Hypothalamus (tissue), 51 donors: ENCODE data around the gene IFT27.

ENCODE experiments used
- DNase-seq, 51 donors: peaks; one replicate each; lab custom pipeline; 2025; lab: John Stamatoyannopoulos, UW

IFT27 gene, protein sequence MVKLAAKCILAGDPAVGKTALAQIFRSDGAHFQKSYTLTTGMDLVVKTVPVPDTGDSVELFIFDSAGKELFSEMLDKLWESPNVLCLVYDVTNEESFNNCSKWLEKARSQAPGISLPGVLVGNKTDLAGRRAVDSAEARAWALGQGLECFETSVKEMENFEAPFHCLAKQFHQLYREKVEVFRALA

DNA sequence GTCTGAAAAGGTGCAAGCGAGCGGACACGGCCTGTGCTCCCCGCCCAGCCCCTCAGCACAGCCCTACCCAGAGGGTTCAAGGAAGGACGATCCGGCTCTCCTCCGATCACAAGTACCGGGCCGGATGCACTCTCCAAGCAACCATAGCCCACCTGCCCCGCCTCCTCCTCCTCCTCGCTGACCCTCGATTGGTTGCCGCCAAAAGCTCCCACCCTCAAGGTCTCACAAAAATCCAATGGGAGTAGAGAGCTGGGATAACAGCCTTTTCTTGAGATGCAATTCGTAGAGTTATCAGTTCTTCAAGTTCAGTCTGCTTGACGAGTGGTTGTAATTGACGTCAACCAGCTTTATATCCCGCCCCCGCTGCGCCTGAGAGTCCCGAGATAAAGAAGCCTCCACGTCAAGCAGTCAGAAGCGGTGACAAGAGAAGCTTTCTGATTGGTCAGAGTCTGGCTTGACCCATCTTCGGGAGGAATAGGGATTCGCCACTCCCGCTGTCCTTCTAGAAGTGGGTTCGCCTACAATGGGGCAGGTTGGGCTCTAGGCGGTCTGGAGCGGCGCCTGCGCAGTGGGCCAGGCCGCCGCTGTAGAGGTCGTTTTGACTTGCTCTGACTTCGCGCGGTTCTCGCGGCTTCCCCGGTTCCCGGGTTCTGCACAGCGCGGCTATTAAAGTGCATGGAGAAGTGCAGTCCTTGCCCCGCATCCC is at the start of gene IFT27:
IFT27 (minus strand) TSS at position 156 of the 706 bp plus-strand sequence. CDS start 412 bp downstream, outside the sequence.
- peak; percentile 63 to 100 (median 98) for DNase-seq

DNA sequence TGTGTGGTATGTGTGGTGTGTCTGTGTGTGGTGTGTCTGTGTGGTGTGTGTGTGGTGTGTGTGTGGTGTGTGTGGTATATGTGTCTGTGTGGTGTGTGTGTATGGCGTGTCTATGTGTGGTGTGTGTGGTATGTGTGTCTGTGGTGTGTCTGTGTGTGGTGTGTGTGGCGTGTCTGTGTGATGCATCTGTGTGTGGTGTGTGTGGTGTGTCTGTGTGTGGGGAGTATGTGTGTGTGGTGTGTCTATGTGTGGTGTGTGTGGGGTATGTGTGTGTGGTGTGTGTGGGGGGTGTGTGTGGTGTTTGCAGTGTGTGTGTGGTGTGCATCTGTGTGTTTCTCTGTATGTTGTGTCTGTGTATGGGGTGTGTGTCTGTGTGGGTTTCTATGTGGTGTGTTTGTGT is 48.7 kb upstream of the IFT27 start:
- no peak for DNase-seq

DNA sequence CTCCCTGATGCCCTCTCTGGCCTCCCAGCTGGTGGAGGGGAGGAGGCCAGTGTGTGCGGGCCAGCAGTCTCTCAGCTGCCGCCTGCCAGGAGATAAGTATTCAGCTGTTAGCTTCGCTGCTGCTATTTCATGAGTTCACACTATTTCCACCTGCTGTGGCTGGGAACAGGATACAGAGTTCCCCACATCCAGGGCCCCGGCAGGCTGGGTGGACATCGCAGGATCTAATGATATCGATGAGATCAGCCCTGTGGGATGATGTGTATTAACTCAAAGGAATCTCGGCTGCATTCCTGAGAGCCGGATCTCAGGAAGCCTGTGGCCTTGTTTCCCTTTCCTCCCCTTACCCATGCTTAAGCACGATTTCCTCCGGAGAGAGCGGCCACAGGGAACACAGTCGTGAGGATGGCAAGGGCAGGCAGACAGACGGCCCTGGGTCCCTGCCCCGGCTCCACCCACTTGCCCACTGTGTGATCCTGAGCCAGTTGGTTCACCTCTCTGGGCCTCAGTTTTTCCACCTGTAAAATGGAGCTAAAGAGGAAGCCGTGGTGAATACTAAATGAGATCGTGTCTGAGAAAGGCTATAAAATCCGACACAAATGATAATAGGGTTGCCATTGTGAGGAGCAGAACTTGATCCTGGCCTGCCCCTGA is 47.4 kb upstream of the IFT27 start:
- DNase-seq = no peak

DNA sequence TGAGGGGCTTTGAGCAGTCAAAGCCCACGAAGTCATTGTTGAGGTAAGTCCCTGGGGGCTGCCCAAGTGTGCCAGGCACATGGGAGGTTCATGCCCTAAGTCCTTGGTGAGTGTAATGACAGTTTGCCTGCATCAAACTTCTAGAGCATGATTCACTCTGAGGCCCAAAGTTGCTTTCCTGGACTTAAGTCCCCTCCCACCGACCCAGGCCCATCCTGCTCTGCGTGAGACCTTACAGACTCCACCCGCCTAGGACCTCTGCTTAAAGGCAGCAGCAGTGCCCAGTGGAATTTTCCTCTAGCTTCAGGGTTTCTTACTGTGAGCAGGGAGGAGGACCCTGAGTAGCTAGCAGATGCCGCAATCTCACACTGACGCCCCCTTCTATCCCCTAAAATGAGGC is 46.7 kb upstream of the IFT27 start:
- DNase-seq = no peak

DNA sequence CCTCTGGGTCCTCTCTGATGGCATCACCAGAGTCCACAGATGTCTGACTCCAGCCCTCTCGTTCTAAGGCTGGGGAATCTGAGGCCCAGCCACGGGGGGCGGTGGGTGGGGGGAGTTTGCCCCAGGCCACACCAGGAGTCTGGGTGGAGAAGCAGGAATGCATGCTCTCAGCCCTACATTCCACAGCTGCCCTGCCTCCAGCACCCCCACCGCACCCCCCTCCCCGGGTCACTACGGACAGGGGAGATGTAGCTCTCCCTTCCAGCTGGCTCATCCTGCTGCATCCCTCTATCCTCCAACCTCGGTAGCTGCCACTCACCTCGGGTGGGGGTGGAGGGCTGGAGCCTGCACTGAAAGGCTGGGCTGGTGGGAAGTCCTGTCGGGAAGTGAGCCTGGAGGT is 43.2 kb upstream of the IFT27 start:
- DNase-seq = no peak

DNA sequence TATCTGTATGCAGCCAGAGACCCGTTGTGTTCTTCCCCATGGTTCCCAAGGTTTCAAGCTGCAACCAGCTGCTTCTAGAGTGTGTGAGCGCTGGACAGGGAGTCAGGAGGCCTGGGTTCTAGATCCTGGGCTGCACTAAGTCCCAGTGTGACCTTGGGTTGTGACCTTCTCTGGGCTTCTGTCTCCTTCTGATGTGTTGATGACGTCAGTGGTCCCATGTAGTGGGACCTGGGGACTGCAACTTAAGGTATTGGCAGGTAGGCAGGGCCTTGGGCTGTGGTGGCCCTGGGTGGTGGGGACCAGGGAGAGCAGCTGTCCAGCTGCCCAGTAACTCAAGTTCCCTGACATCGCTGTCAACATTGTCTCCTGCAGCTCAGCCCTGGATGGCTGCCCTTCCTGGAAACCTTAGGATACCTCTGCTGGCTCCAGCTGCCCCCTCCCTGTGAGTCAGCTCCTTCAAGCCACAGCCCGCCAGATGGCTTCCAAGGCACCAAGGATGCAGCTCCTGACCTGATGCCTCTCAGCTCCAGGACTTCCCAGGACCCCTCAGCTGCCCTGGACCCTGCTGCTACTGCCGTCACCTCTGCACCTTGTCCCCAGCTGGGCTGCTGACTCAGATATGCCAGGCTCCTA is 42.2 kb upstream of the IFT27 start:
- DNase-seq = no peak

DNA sequence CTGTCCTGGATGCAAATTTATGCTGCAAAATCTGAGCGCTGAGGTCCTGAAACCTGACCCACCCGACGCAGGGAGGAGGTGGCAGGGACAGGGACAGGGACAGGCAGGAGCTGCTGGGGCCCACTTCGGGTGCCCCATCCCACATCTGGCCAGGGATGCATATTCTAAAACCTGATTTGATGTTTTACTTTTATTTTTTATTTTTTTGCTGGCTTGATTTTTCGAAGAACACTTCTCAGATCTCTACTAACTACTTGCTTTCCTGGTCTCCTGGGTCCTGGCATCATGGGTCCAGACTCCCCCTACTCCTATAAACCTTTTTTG is 41.6 kb upstream of the IFT27 start:
- no peak for DNase-seq

DNA sequence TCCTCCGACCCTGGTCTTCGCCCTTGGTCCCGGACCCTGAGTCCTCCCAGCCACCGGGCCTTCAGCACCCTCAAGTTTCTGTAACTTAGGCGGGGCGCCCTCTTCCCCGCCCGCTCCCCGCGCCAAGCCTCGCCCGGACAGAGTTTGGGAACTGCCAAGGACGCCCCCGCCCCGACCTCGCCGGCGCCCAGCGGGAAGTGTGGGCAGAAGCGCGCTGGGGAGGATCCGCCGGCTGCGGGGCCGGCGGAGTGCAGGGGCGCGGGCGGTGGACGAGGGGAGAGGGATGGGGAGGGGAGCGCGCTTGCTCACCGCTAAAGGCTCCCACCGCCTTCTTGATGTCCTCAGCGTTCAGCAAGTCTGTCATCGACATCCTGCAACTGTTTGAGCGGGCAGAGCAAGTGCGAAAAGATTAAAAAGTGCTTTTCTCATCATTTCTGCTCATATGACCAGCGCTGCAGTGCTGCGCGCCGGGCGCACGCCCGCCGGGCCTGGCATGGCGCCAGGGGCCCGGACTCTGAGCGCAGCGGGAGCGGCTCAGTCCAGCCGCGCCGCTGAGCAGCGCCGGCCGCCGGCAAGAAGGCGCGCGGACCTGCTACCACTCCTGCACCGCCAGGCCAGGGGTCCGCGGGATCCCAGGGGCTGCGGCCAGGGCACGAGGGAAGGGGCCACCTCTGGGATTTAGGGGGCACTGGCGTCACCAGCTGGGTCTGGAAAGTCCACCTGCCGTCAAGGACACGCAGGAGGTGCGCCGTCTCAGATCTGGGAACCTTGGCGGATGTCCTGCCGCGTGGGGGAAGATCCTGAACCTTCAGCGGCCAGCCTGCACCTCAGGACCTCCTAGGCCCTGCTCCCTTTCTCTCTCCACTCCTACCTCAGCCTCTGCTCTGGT is 41.0 kb upstream of the IFT27 start, which contains the start of gene PVALB:
PVALB (minus strand) TSS at position 400 of the 889 bp plus-strand sequence; CDS start at position 370, 30 bp downstream.
- DNase-seq = peak in 7 of 51 donors; percentile 8 to 29 (median 20)

DNA sequence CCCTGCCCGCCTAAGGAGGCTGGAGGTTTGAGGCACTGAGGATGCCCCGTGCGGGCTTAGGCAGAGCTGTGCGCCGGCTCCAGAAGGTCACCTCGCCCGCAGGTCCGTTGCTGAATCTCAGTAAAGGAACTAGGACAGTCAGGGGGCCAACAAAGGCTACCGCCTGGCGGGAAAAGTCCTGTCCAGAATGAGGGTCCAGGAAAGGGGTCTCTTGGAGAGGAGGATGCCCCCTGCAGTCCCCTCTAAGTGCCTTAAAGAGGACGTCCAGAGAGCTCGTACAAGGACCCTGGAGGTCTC is 40.4 kb upstream of the IFT27 start:
- no peak for DNase-seq

DNA sequence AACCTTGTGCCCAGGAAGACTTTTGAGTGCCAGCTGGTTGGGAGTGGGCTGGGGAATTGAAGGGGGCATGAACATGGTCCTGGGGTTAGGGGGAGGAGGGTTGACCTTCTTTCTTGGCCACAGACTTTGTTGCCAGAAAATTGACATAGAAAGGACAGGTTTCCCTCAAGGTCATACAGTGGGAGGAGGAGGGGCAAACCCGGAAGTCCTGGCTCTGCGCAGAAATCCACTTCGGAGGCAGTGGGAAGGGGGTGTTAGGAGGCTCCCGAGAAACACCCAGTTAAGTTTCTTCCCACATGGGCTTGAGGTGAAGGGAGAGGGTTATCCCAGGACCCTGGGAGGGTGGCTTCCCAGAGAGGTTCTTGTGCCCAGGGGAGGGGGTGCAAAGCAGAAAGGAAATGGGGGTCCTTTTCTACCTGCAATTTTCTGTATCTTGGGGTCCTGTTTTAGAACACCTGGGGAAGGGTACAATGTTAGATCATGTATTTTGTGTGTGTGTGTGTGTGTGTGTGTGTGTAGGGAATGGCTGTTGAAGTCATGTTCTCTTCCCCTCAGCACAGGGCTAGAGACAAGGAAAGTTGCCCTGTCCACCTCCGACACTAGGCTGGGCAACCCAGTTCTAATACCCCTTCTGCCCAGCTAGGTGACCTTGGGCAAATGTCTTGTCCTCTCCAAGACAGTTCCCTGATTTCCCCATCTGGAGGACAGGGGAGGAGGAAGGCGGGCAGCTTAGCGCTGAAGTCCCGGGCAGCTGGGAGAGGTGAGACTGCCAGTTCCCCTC is 39.8 kb upstream of the IFT27 start:
- no peak for DNase-seq

DNA sequence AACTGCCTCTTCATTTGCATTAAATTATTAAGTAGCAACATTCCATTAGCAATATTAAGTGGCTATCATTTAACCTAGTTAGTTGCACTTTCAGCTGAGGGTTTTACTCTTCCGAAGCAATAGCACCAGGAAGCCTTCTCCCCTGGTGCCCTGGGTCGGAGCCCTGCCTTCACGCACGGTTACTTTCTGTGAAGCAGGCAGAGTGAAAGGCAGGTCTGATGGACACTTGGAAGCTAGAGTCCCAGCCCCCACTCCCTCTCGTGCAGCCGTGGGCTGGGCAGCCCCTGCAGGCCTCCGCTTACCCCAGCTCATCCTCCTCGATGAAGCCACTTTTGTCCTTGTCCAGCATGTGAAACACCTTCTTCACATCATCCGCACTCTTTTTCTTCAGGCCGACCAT is 38.9 kb upstream of the IFT27 start:
- no peak for DNase-seq

DNA sequence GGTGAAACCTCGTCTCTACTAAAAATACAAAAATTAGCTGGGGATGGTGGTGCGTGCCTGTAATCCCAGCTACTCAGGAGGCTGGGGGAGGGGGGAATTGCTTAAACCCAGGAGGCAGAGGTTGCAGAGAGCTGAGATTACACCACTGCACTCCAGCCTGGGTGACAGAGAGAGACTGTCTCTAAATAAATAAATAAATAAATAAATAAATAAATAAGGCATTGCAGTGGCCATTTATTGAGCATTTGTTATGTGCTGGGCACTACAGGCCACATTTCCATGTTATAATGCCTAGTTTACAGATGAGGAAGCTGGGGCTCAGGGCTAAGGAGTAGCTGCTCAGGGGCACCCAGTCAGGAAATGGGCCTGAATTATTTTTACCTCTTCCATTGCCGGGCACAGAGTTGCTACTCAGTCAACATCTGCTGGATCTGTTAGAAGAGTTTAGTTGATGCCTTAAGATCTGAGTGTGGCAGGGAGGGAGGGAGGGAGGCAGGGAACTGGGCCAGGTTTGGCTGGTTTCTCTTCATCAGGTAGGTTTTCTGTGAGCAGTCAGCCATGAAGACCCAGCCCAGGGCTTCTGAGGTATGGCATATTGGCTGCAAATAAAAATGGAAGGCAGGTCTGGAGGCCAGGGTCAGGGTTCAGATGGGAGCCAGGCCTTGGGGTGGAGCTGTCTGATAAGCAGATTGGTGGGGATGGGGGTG is 35.3 kb upstream of the IFT27 start:
- no peak for DNase-seq

DNA sequence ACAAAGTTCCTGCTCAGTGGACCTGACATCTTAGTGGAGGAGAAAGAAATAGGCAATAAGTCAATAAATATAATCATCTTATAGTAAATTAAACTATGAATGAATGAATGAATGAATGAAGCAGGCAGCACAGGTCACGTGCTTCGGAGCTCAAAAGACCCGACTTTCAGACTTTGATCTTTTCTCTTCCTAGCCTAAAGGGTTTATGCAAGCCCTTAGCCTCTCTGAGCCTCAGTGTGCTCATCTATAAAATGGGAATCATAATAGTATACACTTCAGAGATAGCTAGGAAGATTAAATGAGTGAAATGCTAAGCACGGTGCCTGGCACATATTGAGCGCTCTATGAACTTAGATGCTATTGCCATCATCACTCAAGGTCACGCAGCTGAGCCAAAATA is 33.4 kb upstream of the IFT27 start:
- no peak for DNase-seq

DNA sequence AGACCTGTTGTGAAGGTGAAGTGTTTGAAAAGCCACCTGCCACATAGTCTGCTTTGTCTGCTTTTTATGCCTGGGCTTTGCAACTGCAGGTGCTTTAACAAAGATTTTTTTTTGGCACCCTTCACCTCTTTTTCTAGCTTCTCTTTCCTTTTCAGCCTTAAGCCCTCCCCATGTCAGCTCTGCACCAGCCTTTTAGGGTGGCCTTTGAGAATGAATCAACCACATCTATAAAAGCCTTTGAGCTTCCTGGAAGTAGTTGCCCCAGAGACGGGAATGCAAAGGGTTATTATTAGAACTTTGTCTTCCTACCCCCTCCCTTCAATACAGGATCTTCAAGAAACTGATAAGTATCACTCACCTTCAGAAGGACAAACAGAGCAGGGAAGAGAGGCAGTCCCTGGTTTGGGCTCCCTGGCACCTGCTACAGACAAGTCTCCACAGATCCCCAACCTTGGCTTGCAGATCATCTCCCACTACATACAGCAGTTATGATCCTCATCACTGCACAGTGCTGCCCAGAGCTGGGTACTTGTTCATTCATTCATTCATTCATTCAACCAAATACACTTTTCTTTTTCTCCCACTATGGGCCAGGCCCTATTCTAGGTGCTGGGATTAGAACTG is 32.9 kb upstream of the IFT27 start:
- no peak for DNase-seq

DNA sequence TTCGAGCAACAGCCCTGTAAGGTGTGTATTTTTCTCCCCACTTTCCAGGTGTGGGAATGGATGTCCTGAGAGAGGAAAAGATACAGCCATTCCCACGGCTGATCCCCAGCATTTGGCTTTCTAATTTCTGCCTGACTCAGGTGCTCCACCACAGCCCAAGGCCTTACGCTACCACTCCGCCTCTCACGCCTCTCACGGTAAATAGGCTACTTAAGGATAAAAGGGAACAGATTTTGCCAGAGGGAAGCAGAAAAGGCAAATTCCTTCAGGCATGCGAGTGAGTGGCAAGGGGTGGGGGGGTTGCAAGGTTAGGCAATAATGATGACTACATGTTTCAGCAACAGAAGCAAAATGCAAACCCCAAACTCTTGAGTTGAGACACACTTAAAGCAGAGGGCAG is 31.7 kb upstream of the IFT27 start:
- DNase-seq = no peak

DNA sequence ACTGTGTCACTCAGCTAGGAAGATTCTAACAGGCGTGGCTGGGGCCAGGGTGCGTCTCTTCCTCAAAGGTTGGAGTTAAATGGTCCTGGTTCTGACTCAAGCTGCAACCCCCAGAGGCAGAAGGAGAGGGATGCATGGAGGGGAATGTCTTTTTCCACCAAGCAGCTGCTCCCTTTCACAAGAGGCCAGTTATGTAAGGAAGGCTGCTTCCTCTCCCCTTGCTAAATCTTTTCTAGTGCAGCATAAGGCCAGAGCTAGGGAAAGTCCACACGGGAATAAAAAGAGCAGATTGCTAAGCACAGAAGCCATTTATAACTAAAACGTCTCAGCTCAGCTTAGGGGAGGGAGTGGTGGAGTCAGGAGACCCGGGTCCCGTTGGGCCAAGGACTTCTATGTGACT is 30.9 kb upstream of the IFT27 start:
- no peak for DNase-seq

DNA sequence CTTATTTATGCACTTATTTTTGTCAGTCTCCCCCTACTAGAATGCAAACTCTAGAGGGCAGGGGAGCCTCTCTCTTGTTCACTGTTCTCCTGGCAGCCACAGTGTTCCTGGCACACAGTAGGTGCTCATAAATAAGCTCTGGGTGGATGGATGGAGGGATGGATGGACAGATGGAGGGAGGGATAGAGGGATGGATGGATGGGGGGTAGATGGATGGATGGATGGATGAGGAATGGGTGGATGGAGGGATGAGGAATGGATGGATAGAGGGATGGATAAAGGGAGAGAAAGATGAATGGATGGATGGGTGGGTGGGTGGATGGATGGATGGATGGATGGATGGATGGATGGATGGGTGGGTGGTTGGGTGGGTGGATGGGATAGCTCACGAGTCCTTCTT is 27.4 kb upstream of the IFT27 start:
- no peak for DNase-seq

DNA sequence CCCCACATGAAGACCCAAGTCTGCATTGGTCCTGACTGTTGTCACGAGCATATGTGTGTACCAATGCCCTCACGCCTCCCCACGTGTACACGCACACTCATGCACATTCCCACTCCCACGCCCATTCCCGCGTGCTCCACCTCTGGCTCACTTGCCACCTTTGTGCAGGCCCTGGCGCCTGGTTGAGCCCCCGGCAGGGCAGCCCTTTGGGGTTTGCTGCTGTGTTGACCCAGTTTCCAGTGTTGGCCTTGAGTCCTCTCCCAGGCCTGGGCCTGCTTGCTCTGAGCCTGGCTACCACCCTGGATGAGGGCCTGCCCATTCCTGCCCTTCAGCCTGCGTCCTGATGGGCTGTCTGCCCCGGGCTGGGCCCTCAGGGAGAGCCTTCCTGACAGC is 22.8 kb upstream of the IFT27 start:
- DNase-seq = no peak
